Measurements from ENCODE around the gene C11orf54. TPM values are rescaled to one million over a fixed set of nuclear protein-coding genes. Genes with fewer than 3 reads are reported as not detected.

Gene C11orf54
- total RNA-seq, 1 experiment from 2014 or later, result 18.0 TPM

DNA sequence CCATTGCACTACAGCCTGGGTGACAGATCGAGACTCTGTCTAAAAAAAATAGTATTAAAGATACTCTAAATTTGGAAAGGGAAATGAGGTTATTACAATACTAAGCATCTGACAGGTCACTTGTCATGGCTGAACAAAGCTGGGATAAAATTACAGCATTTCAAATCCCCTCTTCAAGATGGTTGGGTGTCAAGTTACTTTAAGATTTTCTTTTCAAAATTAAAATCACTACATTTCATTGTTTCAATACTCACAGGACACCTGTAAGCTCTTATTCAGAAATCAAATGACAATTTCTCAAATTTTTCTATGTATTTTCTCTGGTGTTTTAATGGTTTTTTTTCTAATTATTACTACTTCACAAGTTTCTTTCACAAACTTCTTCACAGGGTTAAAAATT, 5.8 kb upstream of the C11orf54 start:
- no peak for DNase-seq
- no peak overlapping the region for H2BK120ac ChIP-seq (ENCODE audit: low read depth, low read length, poor library complexity, severe bottlenecking)
- H3K27me3 Mint-ChIP-seq (ENCODE audit: low read depth), result no peaks in the 10 kb centered on the region
- H3K18ac ChIP-seq (ENCODE audit: insufficient read length, low read depth, low read length), result no peak overlapping the region
- H3K23me2 ChIP-seq (ENCODE audit: insufficient read length, low read depth, low read length, poor library complexity, severe bottlenecking), result peaks cover 6% of the 10 kb centered on the region
- no peak overlapping the region for H2BK5ac ChIP-seq (ENCODE audit: insufficient read length, low read length)
- H3K79me1 ChIP-seq (ENCODE audit: insufficient read depth, low read depth, low read length, poor library complexity, severe bottlenecking), result peaks cover 3% of the 10 kb centered on the region
- H4K8ac ChIP-seq (replicated peaks; ENCODE audit: insufficient read length, low read depth, low read length), result no peak overlapping the region
- H4K20me1 ChIP-seq (ENCODE audit: control insufficient read depth, insufficient read depth, insufficient read length), result no peaks in the 10 kb centered on the region
- peaks cover 80 to 98% (median 94%) of the 10 kb centered on the region in 3 experiments for H3K36me3 Mint-ChIP-seq (ENCODE audit: insufficient read depth in 1 of 3, low read depth in 3 of 3)
- H3K9me3 ChIP-seq (ENCODE audit: control insufficient read depth, low read depth, low read length), result no peaks in the 10 kb centered on the region
- no peak overlapping the region for H3K4me2 ChIP-seq (ENCODE audit: insufficient read depth, insufficient read length, low read length)
- peaks cover 21% of the 10 kb centered on the region; the same call in 1 of the 2 replicates for H3K79me2 ChIP-seq (ENCODE audit: insufficient read depth, low read length)
- no peak overlapping the region for H2BK20ac ChIP-seq (ENCODE audit: low read depth, low read length, poor library complexity, severe bottlenecking)
- H3K4ac ChIP-seq (ENCODE audit: low read depth, low read length), result no peak overlapping the region
- H2AK5ac ChIP-seq (ENCODE audit: insufficient read length, low read length), result no peak overlapping the region
- H4K5ac ChIP-seq (ENCODE audit: insufficient read length, low read depth, low read length), result no peak overlapping the region
- H3K4me3 Mint-ChIP-seq, result peak overlapping the region in 1 of 2 experiments; percentile 47; a peak in 1 of 5 replicates
- H3K4me1 ChIP-seq (ENCODE audit: insufficient read depth, low read length), result no peaks in the 10 kb centered on the region
- peaks cover 35 to 47% of the 10 kb centered on the region in 2 experiments for H3K4me1 Mint-ChIP-seq
- H3K27me3 ChIP-seq (ENCODE audit: insufficient read depth, low read length), result no peaks in the 10 kb centered on the region
- H3K9me3 Mint-ChIP-seq, result no peaks in the 10 kb centered on the region; a peak in 1 of 5 replicates
- no peak overlapping the region for H3T11ph ChIP-seq (ENCODE audit: low read length)
- no peak overlapping the region for H3K9ac ChIP-seq (ENCODE audit: extremely low read depth, insufficient read length, low read length)
- peak overlapping the region in 1 of 3 experiments; percentile 88; a peak in 2 of 7 replicates for H3K27ac Mint-ChIP-seq
- no peak overlapping the region for H2AFZ ChIP-seq (ENCODE audit: low read length)
- no CpG with 5 or more reads among the region's 1 CpG for WGBS (ENCODE audit: extremely low coverage, insufficient read length, low lambda C conversion rate)
- H3K14ac ChIP-seq (ENCODE audit: insufficient read depth, low read length), result no peak overlapping the region
- H2BK12ac ChIP-seq (ENCODE audit: insufficient read length, low read depth, low read length), result no peak overlapping the region
- H3K56ac ChIP-seq (ENCODE audit: insufficient read length, low read depth, low read length), result no peak overlapping the region
- no peak overlapping the region for H3K23ac ChIP-seq (ENCODE audit: insufficient read length, low read depth, low read length)
- TF ChIP-seq, protein P1, sequence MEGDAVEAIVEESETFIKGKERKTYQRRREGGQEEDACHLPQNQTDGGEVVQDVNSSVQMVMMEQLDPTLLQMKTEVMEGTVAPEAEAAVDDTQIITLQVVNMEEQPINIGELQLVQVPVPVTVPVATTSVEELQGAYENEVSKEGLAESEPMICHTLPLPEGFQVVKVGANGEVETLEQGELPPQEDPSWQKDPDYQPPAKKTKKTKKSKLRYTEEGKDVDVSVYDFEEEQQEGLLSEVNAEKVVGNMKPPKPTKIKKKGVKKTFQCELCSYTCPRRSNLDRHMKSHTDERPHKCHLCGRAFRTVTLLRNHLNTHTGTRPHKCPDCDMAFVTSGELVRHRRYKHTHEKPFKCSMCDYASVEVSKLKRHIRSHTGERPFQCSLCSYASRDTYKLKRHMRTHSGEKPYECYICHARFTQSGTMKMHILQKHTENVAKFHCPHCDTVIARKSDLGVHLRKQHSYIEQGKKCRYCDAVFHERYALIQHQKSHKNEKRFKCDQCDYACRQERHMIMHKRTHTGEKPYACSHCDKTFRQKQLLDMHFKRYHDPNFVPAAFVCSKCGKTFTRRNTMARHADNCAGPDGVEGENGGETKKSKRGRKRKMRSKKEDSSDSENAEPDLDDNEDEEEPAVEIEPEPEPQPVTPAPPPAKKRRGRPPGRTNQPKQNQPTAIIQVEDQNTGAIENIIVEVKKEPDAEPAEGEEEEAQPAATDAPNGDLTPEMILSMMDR (conservative IDR thresholded peaks at IDR 0.05), result no peak
- no peak overlapping the region for H4K91ac ChIP-seq (ENCODE audit: insufficient read length, low read depth, low read length)
- H3K27ac ChIP-seq (ENCODE audit: insufficient read length, low read depth, low read length), result no peak overlapping the region
- no peak overlapping the region for H2BK15ac ChIP-seq (ENCODE audit: low read depth, low read length)
